Stimulated activated CD4-positive, alpha-beta T cell treated with anti-CD3 and anti-CD28 coated beads, Interleukin-4, amount 100 ng/mL, for 48 hours (primary cell): ENCODE results near the gene FCRL6.

ENCODE experiments used
- DNase-seq, 2 donors: peaks; one replicate each; pipeline ENCODE4 v3.0.0-alpha.2; 2020; ENCODE audit warnings: low read depth in 2 of 2

The FCRL6 gene

GRCh38 chr1:159802111-159802510 lies at the start of gene FCRL6:
Gene FCRL6 (plus strand): TSS chr1:159802360. CDS start chr1:159802425, 65 bp downstream.
- no peak for DNase-seq

DNA sequence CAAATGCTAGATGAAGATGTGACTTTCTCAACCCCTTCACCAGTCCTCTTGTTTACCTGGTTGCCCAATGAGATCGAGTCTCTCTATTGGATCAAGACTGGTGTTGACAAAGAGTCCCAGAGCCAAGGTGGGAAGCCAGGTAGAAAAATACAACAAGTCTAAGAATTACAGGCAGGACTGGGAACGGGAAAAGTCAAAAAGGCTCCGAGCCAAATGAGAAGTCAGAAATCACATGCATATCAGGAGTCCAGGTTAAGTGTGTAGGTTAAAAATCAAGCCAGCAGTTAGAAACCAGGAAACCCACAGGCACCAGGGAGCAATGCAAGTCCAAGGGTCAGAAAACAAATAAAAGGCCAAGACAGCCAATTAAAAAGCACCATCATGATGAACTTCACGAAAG lies 48.8 kb upstream of the FCRL6 start:
- DNase-seq: no peak

- no peak for DNase-seq
These were observed 46.6 kb upstream of the FCRL6 start for GRCh38 chr1:159755451-159756007.

DNA sequence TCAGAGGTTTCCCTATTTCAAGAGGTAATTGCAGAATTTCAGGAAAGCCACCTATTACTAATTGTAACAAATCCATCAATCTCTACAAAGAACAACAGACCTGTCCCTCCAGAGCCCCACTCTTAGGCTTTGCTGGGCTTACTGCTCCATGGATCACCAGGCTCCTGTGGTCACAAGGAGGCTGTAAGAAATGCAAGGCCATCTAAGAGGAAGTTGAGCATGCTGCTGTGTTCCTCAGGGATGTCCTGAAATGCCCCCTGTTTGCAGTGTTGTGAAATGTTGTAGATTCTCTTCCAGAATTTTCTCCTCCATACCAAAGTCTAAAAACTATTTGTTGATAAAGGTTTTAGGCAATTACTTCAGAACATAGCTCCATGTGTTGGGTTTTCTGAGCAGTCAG lies 45.8 kb upstream of the FCRL6 start:
- DNase-seq: no peak

GRCh38 chr1:159763686-159764085 lies 38.5 kb upstream of the FCRL6 start:
- no peak for DNase-seq

- DNase-seq: no peak
These were observed 36.4 kb upstream of the FCRL6 start for GRCh38 chr1:159765806-159766205.

GRCh38 chr1:159771127-159771895 lies 30.8 kb upstream of the FCRL6 start:
- DNase-seq: no peak

- no peak for DNase-seq
These were observed 27.7 kb upstream of the FCRL6 start for GRCh38 chr1:159774465-159774864.

GRCh38 chr1:159775716-159776115 lies 26.4 kb upstream of the FCRL6 start:
- DNase-seq: no peak

DNA sequence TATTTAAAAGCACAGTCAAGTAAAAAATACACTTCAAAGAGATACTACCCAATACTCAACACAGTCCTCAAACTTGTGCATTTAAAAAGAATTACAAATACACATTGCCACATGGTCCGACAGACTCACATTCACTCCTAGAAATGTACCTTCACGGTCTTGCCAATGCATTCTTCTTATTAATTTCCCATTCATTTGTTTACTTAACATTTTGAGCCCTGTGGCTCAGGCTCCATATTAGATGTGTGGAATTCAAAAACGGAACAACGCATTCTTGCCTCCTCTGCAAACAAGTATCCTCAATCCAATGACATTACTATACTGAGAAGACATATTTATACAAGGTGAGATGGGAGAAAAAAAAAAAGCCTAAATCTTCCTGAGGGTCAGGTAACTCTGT lies 23.9 kb upstream of the FCRL6 start:
- DNase-seq: no peak

GRCh38 chr1:159779403-159779851 lies 22.7 kb upstream of the FCRL6 start:
- DNase-seq: no peak

GRCh38 chr1:159780583-159781582 lies 21.3 kb upstream of the FCRL6 start, which contains the start of gene DUSP23:
Gene DUSP23 (plus strand): TSS chr1:159780962. CDS start chr1:159781101, 139 bp downstream.
- DNase-seq: peak; percentile 90 to 94

- DNase-seq: no peak
These were observed 20.2 kb upstream of the FCRL6 start for GRCh38 chr1:159781992-159782391.

GRCh38 chr1:159783724-159784123 lies 18.4 kb upstream of the FCRL6 start:
- no peak for DNase-seq

DNA sequence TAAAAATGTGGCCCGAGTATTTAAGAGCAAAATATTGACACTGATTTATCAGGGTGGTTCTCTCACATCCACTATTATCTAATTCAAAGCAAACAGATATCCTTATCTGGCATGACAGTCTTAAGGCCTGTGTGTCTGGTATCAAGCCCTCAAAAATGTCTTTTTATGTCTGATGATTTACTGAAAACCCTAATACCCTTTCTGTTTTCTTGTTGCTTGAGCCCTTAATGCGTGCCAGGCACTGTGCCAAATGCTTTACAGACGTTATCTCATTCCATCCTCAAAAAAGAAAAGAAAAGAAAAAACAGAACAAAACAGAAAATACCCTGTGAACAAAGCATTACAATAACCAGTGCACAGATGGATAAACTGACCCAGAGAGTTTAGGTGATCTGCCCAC lies 15.7 kb upstream of the FCRL6 start:
- no peak for DNase-seq

DNA sequence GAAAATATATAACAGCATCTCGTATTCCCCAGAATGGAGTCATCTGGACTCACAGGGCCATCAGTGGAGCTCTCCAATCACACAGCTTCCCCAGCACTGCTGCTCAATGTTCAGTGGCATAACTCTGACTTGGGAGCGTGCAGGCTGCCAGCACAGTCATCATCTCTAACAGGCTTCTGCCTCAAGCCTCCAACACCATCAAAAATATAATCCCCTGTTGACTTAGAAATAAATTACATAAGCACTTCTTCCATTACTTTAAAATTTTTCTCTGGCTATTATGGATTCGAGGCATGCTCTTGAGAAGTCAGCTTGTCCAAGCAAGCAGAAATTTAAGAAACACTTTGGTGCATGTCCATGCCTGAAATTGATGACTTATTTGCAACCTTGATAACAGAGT lies 15.2 kb upstream of the FCRL6 start:
- DNase-seq: no peak

GRCh38 chr1:159790237-159790917 lies 11.8 kb upstream of the FCRL6 start:
- no peak for DNase-seq

GRCh38 chr1:159791031-159791430 lies 11.1 kb upstream of the FCRL6 start:
- no peak for DNase-seq

GRCh38 chr1:159791461-159791860 lies 10.7 kb upstream of the FCRL6 start:
- no peak for DNase-seq

DNA sequence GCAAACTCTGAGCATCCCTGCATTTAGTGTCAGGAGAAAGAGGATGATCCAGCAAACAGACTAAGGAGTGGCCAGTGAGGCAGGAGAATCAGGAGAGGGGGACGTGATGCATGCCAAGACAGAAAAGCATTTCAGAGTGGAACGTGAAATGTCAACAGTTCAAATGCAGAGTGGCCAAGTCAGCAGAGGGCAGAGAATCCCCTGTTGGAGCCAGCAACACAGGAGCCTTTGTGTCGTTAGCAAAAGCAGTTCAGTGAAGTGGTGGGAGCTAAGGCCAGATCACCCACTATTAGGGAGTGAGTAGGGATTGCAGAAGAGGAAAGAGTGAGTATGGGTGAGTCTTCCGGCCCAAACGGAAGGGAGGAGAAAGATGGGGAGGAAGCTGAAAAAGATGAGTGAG lies 6.6 kb upstream of the FCRL6 start:
- DNase-seq: no peak

- DNase-seq: peak in 1 of 2 donors; percentile 7
These were observed 3.3 kb upstream of the FCRL6 start for GRCh38 chr1:159798893-159799292.
